Keratinocyte (primary cell): ENCODE data around the gene ATF4.

ENCODE experiments used
- EZH2 ChIP-seq: IDR thresholded peaks from one replicate; pipeline ENCODE4 v1.6.1; 2012; ENCODE audit warnings: inconsistent platforms, mild to moderate bottlenecking, low read length, moderate library complexity
- TF ChIP-seq, protein P1 (sequence below), 3 experiments: IDR thresholded peaks in 1 of 3; conservative IDR thresholded peaks in 1 of 3; optimal IDR thresholded peaks in 1 of 3; 2 replicates in 2 of 3; 3 replicates in 1 of 3; pipeline versions ENCODE3 to v1.5.1; 2011; ENCODE audit warnings: low read length in 3 of 3, mild to moderate bottlenecking in 3 of 3, moderate library complexity in 2 of 3, control low read depth in 1 of 3, inconsistent platforms in 1 of 3; ENCODE audit not compliant: insufficient read depth in 2 of 3; ENCODE audit errors: extremely low read depth in 1 of 3

- TF ChIP-seq, protein P1, sequence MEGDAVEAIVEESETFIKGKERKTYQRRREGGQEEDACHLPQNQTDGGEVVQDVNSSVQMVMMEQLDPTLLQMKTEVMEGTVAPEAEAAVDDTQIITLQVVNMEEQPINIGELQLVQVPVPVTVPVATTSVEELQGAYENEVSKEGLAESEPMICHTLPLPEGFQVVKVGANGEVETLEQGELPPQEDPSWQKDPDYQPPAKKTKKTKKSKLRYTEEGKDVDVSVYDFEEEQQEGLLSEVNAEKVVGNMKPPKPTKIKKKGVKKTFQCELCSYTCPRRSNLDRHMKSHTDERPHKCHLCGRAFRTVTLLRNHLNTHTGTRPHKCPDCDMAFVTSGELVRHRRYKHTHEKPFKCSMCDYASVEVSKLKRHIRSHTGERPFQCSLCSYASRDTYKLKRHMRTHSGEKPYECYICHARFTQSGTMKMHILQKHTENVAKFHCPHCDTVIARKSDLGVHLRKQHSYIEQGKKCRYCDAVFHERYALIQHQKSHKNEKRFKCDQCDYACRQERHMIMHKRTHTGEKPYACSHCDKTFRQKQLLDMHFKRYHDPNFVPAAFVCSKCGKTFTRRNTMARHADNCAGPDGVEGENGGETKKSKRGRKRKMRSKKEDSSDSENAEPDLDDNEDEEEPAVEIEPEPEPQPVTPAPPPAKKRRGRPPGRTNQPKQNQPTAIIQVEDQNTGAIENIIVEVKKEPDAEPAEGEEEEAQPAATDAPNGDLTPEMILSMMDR (optimal IDR thresholded peaks at IDR 0.05 in 1 of 3, IDR thresholded peaks at IDR 0.05 in 1 of 3, conservative IDR thresholded peaks at IDR 0.05 in 1 of 3; ENCODE audit: extremely low read depth in 1 of 3, insufficient read depth in 2 of 3, low read length in 3 of 3), result no peak
- no peak for TF ChIP-seq EZH2
These were observed 16.3 kb downstream of the ATF4 start for GRCh38 chr22:39536711-39537110.
